ENCODE results near the gene TMEM215. TPM values are rescaled to one million over a fixed set of nuclear protein-coding genes. Genes with fewer than 3 reads are reported as not detected.
"Not testable (repeated sequence)": the region's sequence is repeated elsewhere in the genome, so short reads cannot be mapped to it uniquely, and the experiment has no call there.

TMEM215 gene
- total RNA-seq, 1 donor = not detected

DNA sequence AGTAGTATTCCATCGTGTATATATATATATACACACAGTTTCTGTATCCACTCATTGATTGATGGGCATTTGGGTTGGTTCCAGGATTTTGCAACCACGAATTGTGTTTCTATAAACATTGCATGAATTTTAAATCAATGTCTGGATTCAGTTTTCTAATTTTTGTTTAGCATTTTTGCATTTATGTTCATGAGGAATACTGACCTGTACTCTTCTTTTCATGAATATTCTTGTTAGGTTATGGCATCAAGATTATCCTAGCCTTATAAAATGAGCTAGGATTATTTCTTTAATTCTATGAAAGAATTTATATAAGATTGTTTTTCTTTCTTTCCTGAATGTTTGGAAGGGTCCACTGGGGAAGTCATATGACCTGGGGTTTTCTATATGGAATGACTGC is 35.3 kb upstream of the TMEM215 start:
- H3K4me3 ChIP-seq (ENCODE audit: low read depth, low read length) = no peak overlapping the region
- no peak for TF ChIP-seq CTCF (IDR thresholded peaks at IDR 0.05; ENCODE audit: insufficient read depth, low read depth, low read length)
- DNase-seq (ENCODE audit: low read depth) = no peak

DNA sequence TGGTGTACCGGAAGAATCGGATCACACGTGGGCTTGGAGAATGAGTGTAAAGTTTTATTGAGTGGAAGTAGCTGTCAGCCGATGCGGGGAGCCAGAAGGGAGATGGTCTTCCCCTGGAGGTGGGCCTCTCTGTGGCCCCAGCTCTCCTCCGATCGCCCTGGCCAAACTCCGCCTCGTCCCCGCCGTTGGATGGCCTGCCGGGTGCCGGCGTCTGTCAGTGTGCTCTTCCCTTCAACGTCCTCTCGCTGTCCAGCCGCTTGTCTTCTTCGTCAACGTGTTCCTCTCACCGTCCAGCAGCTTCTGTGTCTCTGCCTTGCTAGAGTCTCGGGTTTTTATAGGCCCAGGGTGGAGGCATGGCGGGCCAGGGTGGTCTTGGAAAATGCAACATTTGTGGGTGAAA is 27.6 kb upstream of the TMEM215 start:
- DNase-seq (ENCODE audit: low read depth) = no peak
- H3K4me3 ChIP-seq (ENCODE audit: low read depth, low read length) = no peak overlapping the region
- no peak for TF ChIP-seq CTCF (IDR thresholded peaks at IDR 0.05; ENCODE audit: insufficient read depth, low read depth, low read length)

GRCh38 chr9:32764139-32764538 is 19.2 kb upstream of the TMEM215 start:
- DNase-seq (ENCODE audit: low read depth) = no peak
- H3K4me3 ChIP-seq (ENCODE audit: low read depth, low read length) = no peak overlapping the region
- TF ChIP-seq CTCF (IDR thresholded peaks at IDR 0.05; ENCODE audit: insufficient read depth, low read depth, low read length) = no peak

DNA sequence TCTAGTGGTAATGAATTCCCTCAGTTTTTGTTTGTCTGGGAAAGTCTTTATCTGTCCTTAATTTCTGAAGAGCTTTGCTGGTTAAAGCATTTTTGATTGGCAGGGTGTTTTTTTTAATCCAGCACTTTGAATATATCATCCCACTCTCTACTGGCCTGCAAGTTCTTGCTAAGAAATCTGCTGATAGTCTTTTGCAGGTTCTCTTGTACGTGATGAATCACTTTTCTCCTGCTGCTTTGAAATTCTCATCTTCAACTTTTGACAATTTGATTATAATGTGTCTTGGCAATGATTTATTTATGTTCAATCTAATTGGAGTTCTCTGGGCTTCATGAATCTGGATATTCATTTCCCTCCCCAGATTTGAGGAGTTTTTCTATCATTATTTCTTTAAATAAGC is 8.1 kb upstream of the TMEM215 start:
- DNase-seq (ENCODE audit: low read depth) = no peak
- H3K4me3 ChIP-seq (ENCODE audit: low read depth, low read length) = no peak overlapping the region
- no peak for TF ChIP-seq CTCF (IDR thresholded peaks at IDR 0.05; ENCODE audit: insufficient read depth, low read depth, low read length)

GRCh38 chr9:32776201-32776600 is 7.1 kb upstream of the TMEM215 start:
- DNase-seq (ENCODE audit: low read depth) = no peak
- no peak overlapping the region for H3K4me3 ChIP-seq (ENCODE audit: low read depth, low read length)
- no peak for TF ChIP-seq CTCF (IDR thresholded peaks at IDR 0.05; ENCODE audit: insufficient read depth, low read depth, low read length)

GRCh38 chr9:32782476-32783167 is 718 bp upstream of the TMEM215 start:
- no peak for TF ChIP-seq CTCF (IDR thresholded peaks at IDR 0.05; ENCODE audit: insufficient read depth, low read depth, low read length)
- no peak for DNase-seq (ENCODE audit: low read depth)
- no peak overlapping the region for H3K4me3 ChIP-seq (ENCODE audit: low read depth, low read length)

GRCh38 chr9:32787816-32788215 is 4.5 kb downstream of the TMEM215 start:
- TF ChIP-seq CTCF (IDR thresholded peaks at IDR 0.05; ENCODE audit: insufficient read depth, low read depth, low read length) = no peak
- DNase-seq (ENCODE audit: low read depth) = no peak
- no peak overlapping the region for H3K4me3 ChIP-seq (ENCODE audit: low read depth, low read length)

DNA sequence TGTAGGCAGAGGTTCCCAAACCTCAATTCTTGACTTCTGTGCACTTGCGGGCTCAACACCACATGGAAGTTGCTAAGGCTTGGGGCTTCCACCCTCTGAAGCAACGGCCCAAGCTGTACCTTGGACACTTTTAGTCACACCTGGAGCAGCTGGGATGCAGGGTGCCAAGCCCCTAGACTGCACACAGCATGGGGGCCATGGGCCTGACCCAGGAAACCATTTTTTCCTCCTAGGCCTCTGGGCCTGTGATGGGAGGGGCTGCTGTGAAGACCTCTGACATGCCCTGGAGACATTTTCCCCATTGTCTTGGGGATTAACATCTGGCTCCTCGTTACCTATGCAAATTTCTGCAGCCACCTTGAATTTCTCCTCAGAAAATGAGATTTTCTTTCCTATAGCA is 12.7 kb downstream of the TMEM215 start:
- DNase-seq (ENCODE audit: low read depth); H3K4me3 ChIP-seq (ENCODE audit: low read depth, low read length): not testable (repeated sequence)
